WTC11 (cell line): ENCODE data around the gene DPPA5. TPM values are rescaled to one million over a fixed set of nuclear protein-coding genes. Genes with fewer than 3 reads are reported as not detected.

Experiments
- ATAC-seq: fragments of 200-7000 bp; cut with Tn5 transposase; 2 replicates; pipeline ENCODE4 v1.10.0; 2021; ENCODE audit warnings: mild to moderate bottlenecking, moderate library complexity
- CTCF ChIA-PET: fragments of 300-600 bp; sonication (Branson Sonifier 250); formaldehyde crosslinking; loops from one replicate; lab custom pipeline; 2021; ENCODE audit warnings: antibody characterized with exemption; lab: Charles Lee
- POLR2A ChIA-PET: fragments of 350-600 bp; sonication (Branson Sonifier 250); formaldehyde crosslinking; loops from one replicate; lab custom pipeline; 2021; ENCODE audit warnings: antibody characterized with exemption; lab: Charles Lee
- DNase-seq: peaks from one replicate; pipeline ENCODE4 v3.0.0; 2021; ENCODE audit warnings: low spot score
- H3K27ac Mint-ChIP-seq: 2 replicates; pipeline ENCODE4 v1.8.0; 2021; ENCODE audit warnings: mixed read lengths
- H3K27me3 Mint-ChIP-seq: 2 replicates; pipeline ENCODE4 v1.8.0; 2021; ENCODE audit warnings: low read depth, mild to moderate bottlenecking, moderate library complexity, mixed read lengths
- H3K36me3 Mint-ChIP-seq: 2 replicates; pipeline ENCODE4 v1.8.0; 2021; ENCODE audit warnings: mixed read lengths
- H3K4me1 Mint-ChIP-seq: 2 replicates; pipeline ENCODE4 v1.8.0; 2022; ENCODE audit warnings: mixed read lengths
- H3K4me3 Mint-ChIP-seq: 2 replicates; pipeline ENCODE4 v1.8.0; 2021; ENCODE audit warnings: mild to moderate bottlenecking, moderate library complexity, mixed read lengths
- H3K9me3 Mint-ChIP-seq: 2 replicates; pipeline ENCODE4 v1.8.0; 2021; ENCODE audit warnings: mixed read lengths
- ARID4B ChIP-seq: sonication (generic); formaldehyde crosslinking; IDR thresholded peaks from 2 replicates; pipeline ENCODE4 v1.8.0; 2023; ENCODE audit warnings: missing genetic modification reagents, mild to moderate bottlenecking, borderline replicate concordance
- CREB1 ChIP-seq: sonication (generic); formaldehyde crosslinking; IDR thresholded peaks from 2 replicates; pipeline ENCODE4 v1.8.0; 2023; ENCODE audit warnings: mild to moderate bottlenecking, missing genetic modification reagents
- E2F1 ChIP-seq: sonication (generic); formaldehyde crosslinking; IDR thresholded peaks from 2 replicates; pipeline ENCODE4 v1.8.0; 2022; ENCODE audit warnings: mild to moderate bottlenecking, missing genetic modification reagents
- EMX1 ChIP-seq: fragments of 250-450 bp; sonication (Bioruptor Pico); IDR thresholded peaks from 2 replicates; pipeline ENCODE4 v1.8.0; 2021; ENCODE audit warnings: mild to moderate bottlenecking
- FOXP1 ChIP-seq: sonication (generic); formaldehyde crosslinking; IDR thresholded peaks from 2 replicates; pipeline ENCODE4 v1.8.0; 2022; ENCODE audit warnings: missing genetic modification reagents, mild to moderate bottlenecking, moderate library complexity, borderline replicate concordance
- MLX ChIP-seq: sonication (generic); formaldehyde crosslinking; IDR thresholded peaks from 2 replicates; pipeline ENCODE4 v1.8.1; 2023; ENCODE audit warnings: mild to moderate bottlenecking, missing genetic modification reagents, moderate library complexity
- MXD4 ChIP-seq: fragments of 250-450 bp; sonication (Bioruptor Pico); IDR thresholded peaks from 2 replicates; pipeline ENCODE4 v1.8.0; 2021; ENCODE audit warnings: mild to moderate bottlenecking, moderate library complexity, borderline replicate concordance
- PRDM15 ChIP-seq: sonication (generic); formaldehyde crosslinking; IDR thresholded peaks from 2 replicates; pipeline ENCODE4 v1.8.0; 2022; ENCODE audit warnings: missing genetic modification reagents
- SMAD3 ChIP-seq: sonication (generic); formaldehyde crosslinking; IDR thresholded peaks from 2 replicates; pipeline ENCODE4 v1.8.0; 2022; ENCODE audit warnings: missing genetic modification reagents, mild to moderate bottlenecking, borderline replicate concordance
- SP1 ChIP-seq: sonication (generic); formaldehyde crosslinking; conservative IDR thresholded peaks from 2 replicates; pipeline ENCODE4 v1.8.1; 2022; ENCODE audit warnings: missing genetic modification reagents
- TEAD1 ChIP-seq: sonication (generic); formaldehyde crosslinking; IDR thresholded peaks from 2 replicates; pipeline ENCODE4 v1.8.0; 2022; ENCODE audit warnings: mild to moderate bottlenecking, missing genetic modification reagents
- ZNF263 ChIP-seq: sonication (generic); formaldehyde crosslinking; IDR thresholded peaks from 2 replicates; pipeline ENCODE4 v1.8.1; 2022; ENCODE audit warnings: low read depth, mild to moderate bottlenecking, moderate library complexity, missing genetic modification reagents
- ZNF281 ChIP-seq: sonication (generic); formaldehyde crosslinking; IDR thresholded peaks from 2 replicates; pipeline ENCODE4 v1.8.0; 2023; ENCODE audit warnings: mild to moderate bottlenecking, missing genetic modification reagents
- ZNF396 ChIP-seq: fragments of 250-450 bp; sonication (Bioruptor Pico); IDR thresholded peaks from 2 replicates; pipeline ENCODE4 v1.8.0; 2021; ENCODE audit warnings: mild to moderate bottlenecking, moderate library complexity, borderline replicate concordance
- total RNA-seq: library from RNA; stranded (reverse); gene quantifications from 3 replicates; pipeline ENCODE4 v1.2.3, GENCODE V29; 2021
- TF ChIP-seq, protein P1 (sequence below): sonication (generic); formaldehyde crosslinking; IDR thresholded peaks from 2 replicates; pipeline ENCODE4 v1.8.1; 2022; ENCODE audit warnings: mild to moderate bottlenecking, moderate library complexity, missing genetic modification reagents

Gene DPPA5
- total RNA-seq, 1 experiment from 2014 or later: 6.7 TPM

- DNase-seq (no peak), ATAC-seq (no peak)
- Mint-ChIP-seq H3K9me3 (peaks cover 7% of the 10 kb centered on the region; the same call in 1 of the 2 replicates), H3K4me3 (no peak overlapping the region), H3K27me3 (no peaks in the 10 kb centered on the region; the same call in 1 of the 2 replicates), H3K27ac (no peak overlapping the region), H3K36me3 (no peaks in the 10 kb centered on the region), H3K4me1 (no peaks in the 10 kb centered on the region)
- ChIA-PET POLR2A (no interaction called here), CTCF (interaction anchor here (0.9 kb wide), 1 partner anchor 14 kb away, joined by 5 read pairs; no protein-coding TSS in a partner anchor)
- TF ChIP-seq PRDM15 (CRISPR knock-in tag): no peak
- TF ChIP-seq, protein P1, sequence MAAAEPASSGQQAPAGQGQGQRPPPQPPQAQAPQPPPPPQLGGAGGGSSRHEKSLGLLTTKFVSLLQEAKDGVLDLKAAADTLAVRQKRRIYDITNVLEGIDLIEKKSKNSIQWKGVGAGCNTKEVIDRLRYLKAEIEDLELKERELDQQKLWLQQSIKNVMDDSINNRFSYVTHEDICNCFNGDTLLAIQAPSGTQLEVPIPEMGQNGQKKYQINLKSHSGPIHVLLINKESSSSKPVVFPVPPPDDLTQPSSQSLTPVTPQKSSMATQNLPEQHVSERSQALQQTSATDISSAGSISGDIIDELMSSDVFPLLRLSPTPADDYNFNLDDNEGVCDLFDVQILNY (CRISPR knock-in tag): no peak
Observed at GRCh38 chr6:73375216-73375615, 21.1 kb upstream of the DPPA5 start.

GRCh38 chr6:73372516-73372915, 18.4 kb upstream of the DPPA5 start:
- ChIA-PET POLR2A (interaction anchor here (0.7 kb wide), 1 partner anchor 17 kb away, joined by 4 read pairs; no protein-coding TSS in a partner anchor), CTCF (interaction anchor here (0.8 to 1.4 kb wide), 2 partner anchors 16 to 23 kb away, joined by 3 to 6 read pairs; no protein-coding TSS in a partner anchor)
- Mint-ChIP-seq H3K36me3 (no peaks in the 10 kb centered on the region), H3K4me3 (no peak overlapping the region), H3K27me3 (peaks cover 9% of the 10 kb centered on the region), H3K4me1 (peaks cover 12% of the 10 kb centered on the region), H3K9me3 (peaks cover 7% of the 10 kb centered on the region; the same call in 1 of the 2 replicates), H3K27ac (no peak overlapping the region)
- ATAC-seq (no peak), DNase-seq (no peak)
- TF ChIP-seq SP1 (CRISPR knock-in tag) (no peak), MLX (CRISPR knock-in tag) (no peak), FOXP1 (CRISPR knock-in tag) (no peak), MXD4 (CRISPR knock-in tag) (no peak), ZNF396 (no peak), ARID4B (CRISPR knock-in tag) (no peak), TEAD1 (CRISPR knock-in tag) (no peak), ZNF263 (CRISPR knock-in tag) (no peak)

DNA sequence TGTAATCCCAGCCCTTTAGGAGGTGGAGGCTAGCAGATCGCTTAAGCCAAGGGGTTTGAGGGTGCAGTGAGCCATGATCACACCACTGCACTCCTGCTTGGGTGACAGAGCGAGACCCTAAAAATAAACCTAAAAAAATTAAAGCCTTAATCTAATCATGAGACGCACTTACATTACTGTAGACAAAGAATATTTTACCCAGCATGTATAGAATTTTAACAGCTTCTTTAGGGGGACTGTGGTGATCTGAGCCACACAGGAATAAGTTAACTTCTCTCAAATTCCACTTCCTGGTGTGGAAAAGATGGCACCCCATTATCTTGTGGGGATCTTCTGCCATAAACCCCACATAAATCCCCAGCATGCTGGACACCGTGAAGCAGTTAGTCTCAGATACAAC, 17.9 kb upstream of the DPPA5 start:
- CTCF ChIA-PET: interaction anchor here (0.8 to 1.4 kb wide), 2 partner anchors 17 to 23 kb away, joined by 3 to 6 read pairs; no protein-coding TSS in a partner anchor

More for the DNA sequence above, 17.9 kb upstream of the DPPA5 start:
- peaks cover 7% of the 10 kb centered on the region; the same call in 1 of the 2 replicates for H3K9me3 Mint-ChIP-seq
- no peak overlapping the region for H3K27ac Mint-ChIP-seq
- DNase-seq (no peak), ATAC-seq (no peak)
- POLR2A ChIA-PET: interaction anchor here (0.7 kb wide), 1 partner anchor 17 kb away, joined by 4 read pairs; no protein-coding TSS in a partner anchor
- TF ChIP-seq CREB1 (CRISPR knock-in tag): no peak
- no peak for TF ChIP-seq SMAD3 (CRISPR knock-in tag)
- no peak for TF ChIP-seq E2F1 (CRISPR knock-in tag)
- no peak for TF ChIP-seq ZNF281 (CRISPR knock-in tag)
- TF ChIP-seq EMX1 (CRISPR knock-in tag): no peak
- no peak overlapping the region for H3K4me3 Mint-ChIP-seq
- peaks cover 9% of the 10 kb centered on the region for H3K27me3 Mint-ChIP-seq
- H3K4me1 Mint-ChIP-seq: peaks cover 12% of the 10 kb centered on the region
- H3K36me3 Mint-ChIP-seq: no peaks in the 10 kb centered on the region
